ENCODE data around the gene SEMA6A. TPM values are rescaled to one million over a fixed set of nuclear protein-coding genes. Genes with fewer than 3 reads are reported as not detected.

Gene SEMA6A
- total RNA-seq, 1 donor from 2014 or later = 17.8 TPM

DNA sequence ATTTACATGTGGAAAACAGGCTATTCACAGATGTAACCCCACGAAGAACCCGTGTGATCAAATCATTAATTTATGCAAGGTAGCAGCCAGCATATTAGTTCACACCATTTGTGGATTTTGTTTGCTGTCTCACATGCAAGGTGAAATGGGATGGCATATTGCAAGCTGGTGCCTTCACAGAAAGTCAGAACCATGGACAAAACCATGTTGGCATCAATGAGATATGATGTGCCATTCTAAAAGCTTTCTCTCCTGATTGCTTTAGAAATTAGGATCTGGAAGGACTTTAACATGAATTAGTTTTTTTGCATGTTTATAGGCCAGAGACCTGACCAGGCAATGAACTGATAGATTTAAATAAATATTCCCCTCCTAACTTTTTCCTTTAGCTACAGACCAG, 129.3 kb downstream of the SEMA6A start:
- no peak overlapping the region for H3K4me3 ChIP-seq
- H3K36me3 ChIP-seq = peaks cover 0 to 5% of the 10 kb centered on the region in 2 donors
- H3K27me3 ChIP-seq = no peaks in the 10 kb centered on the region
- H3K27ac ChIP-seq = no peak overlapping the region
- intact Hi-C loops (cut with DNase I) = no loop called here
- DNase-seq (ENCODE audit: low spot score in 2 of 2) = no peak
- H3K4me1 ChIP-seq = no peaks in the 10 kb centered on the region
- no peaks in the 10 kb centered on the region for H3K9me3 ChIP-seq
- TF ChIP-seq, protein P1, sequence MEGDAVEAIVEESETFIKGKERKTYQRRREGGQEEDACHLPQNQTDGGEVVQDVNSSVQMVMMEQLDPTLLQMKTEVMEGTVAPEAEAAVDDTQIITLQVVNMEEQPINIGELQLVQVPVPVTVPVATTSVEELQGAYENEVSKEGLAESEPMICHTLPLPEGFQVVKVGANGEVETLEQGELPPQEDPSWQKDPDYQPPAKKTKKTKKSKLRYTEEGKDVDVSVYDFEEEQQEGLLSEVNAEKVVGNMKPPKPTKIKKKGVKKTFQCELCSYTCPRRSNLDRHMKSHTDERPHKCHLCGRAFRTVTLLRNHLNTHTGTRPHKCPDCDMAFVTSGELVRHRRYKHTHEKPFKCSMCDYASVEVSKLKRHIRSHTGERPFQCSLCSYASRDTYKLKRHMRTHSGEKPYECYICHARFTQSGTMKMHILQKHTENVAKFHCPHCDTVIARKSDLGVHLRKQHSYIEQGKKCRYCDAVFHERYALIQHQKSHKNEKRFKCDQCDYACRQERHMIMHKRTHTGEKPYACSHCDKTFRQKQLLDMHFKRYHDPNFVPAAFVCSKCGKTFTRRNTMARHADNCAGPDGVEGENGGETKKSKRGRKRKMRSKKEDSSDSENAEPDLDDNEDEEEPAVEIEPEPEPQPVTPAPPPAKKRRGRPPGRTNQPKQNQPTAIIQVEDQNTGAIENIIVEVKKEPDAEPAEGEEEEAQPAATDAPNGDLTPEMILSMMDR (IDR thresholded peaks at IDR 0.05) = no peak

DNA sequence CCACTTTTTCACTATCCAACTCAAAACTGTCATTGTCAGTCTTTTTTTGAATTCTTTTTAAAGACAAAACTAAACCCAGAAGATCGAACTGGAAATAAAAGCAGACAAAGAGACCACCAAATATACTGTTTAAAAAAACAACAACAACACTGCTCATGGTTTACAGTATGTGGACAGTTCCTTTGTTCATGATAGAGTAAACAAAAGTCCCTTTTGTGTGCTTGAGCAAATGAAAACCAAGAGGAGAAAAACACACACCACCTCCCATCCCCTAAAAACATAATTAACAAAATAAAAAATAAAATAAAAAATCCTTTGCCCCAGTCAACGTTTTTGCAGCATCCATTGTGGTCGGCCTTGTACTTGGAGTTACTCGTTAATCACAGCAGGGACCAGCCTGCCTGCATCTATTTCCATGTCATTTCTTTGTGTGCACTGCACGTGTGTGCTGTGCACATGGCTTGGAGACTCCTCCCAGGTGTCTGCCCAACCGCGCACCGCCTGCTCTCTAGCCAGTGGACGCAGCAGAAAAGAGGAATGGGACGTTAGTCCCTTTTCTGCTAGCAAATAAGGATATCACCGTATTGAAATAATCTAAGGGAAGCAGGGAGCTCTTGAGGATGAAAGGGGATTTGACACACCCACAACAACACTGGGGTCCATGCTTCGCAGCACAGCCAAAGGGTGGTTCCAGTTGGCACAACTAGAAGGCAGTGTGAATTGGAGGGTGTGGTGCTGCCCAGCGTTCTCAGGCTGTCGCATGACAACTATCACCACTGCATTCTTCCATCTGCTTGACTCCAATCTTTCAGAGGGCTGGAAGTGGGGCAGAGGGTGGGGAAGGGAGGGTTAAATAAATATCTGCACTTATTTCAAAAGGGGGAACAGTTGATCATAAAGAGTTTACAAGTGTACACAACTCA, 130.0 kb downstream of the SEMA6A start:
- Histone ChIP-seq H3K9me3 (no peaks in the 10 kb centered on the region), H3K4me3 (no peak overlapping the region), H3K27me3 (no peaks in the 10 kb centered on the region), H3K36me3 (peaks cover 0 to 5% of the 10 kb centered on the region in 2 donors), H3K4me1 (no peaks in the 10 kb centered on the region), H3K27ac (no peak overlapping the region)
- intact Hi-C loops (cut with DNase I) = no loop called here
- TF ChIP-seq, protein P1 (IDR thresholded peaks at IDR 0.05) = no peak
- no peak for DNase-seq (ENCODE audit: low spot score in 2 of 2)

DNA sequence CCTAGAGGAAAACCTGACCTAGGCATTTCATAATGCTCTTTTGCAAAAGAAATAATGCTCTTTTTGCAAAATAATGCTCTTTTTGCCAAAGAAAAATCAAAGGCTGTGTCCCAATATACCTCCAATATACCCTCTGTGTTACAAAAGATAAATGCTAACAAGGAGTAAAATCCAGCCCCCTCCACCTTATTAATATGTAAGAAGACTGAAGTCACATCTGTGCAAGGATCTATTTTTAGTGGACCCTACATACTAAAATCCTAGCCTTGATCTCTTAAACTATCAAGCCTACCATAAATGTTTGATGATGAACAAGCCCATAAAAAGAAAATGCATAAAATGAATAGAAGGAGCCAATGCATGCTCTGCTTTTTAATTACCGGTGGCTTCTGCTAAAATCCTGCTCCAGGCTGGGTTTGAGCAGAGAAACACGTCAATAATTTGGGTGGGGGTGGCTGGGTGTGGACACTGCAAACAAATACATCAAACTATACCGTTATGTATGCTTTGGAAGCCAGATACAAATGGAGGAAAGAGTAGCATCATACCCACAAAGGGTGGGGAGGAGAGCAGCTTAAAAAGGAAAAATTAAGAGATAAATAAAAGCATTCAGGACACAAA, 131.6 kb downstream of the SEMA6A start:
- no peaks in the 10 kb centered on the region for H3K9me3 ChIP-seq
- H3K27ac ChIP-seq = no peak overlapping the region
- no peak for DNase-seq (ENCODE audit: low spot score in 2 of 2)
- TF ChIP-seq, protein P1 (IDR thresholded peaks at IDR 0.05) = no peak
- H3K36me3 ChIP-seq = peaks cover 0 to 5% of the 10 kb centered on the region in 2 donors
- no peaks in the 10 kb centered on the region for H3K27me3 ChIP-seq
- H3K4me1 ChIP-seq = no peaks in the 10 kb centered on the region
- intact Hi-C loops (cut with DNase I) = no loop called here
- no peak overlapping the region for H3K4me3 ChIP-seq

DNA sequence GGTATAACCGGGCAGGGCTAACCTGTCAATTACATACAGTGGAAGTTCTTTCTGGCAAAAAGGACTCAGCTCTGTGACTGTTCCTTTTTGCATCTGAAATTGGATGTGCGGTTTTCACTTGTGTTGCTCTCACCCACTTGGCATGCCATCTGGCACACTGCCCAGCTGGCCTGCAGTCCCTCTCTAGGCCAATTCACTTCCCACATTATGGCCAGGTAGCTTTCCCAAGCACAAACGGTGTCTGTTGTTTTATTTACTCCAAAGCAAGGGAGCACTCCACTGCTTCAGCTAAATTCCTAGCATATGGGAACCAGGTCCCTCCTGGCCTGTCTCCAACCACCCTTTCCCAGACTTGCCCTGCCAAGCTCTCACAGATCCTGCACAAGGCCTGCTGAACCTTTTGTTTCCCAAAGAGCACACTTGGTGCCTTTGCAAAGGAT, 132.5 kb downstream of the SEMA6A start:
- H3K27me3 ChIP-seq = no peaks in the 10 kb centered on the region
- H3K27ac ChIP-seq = no peak overlapping the region
- no peak for DNase-seq (ENCODE audit: low spot score in 2 of 2)
- no peak overlapping the region for H3K4me3 ChIP-seq
- intact Hi-C loops (cut with DNase I) = no loop called here
- TF ChIP-seq, protein P1 (IDR thresholded peaks at IDR 0.05) = no peak
- no peaks in the 10 kb centered on the region for H3K4me1 ChIP-seq
- H3K9me3 ChIP-seq = no peaks in the 10 kb centered on the region
- peaks cover 0 to 3% of the 10 kb centered on the region in 2 donors for H3K36me3 ChIP-seq

DNA sequence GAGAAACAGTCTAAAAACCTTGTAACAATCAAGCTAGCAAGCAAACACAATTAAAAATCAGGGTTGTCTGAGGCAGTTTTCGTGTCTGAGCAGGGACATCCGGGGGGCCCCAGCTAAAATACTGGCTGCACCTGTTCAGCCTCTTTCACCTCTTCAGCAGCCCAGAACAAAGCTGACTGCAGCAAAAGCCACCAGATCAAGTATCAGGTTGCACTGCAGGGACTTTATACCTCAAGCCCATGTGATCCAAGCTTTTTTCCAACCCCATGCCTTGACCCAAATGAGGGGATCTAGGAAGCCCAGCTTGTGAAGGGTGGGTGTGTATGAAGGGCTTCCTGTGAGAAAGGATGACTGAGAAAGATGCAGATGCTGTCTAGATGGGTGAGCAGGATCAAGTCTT, 133.4 kb downstream of the SEMA6A start:
- Histone ChIP-seq H3K4me1 (no peaks in the 10 kb centered on the region), H3K36me3 (no peaks in the 10 kb centered on the region), H3K9me3 (no peaks in the 10 kb centered on the region), H3K27me3 (no peaks in the 10 kb centered on the region), H3K27ac (no peak overlapping the region), H3K4me3 (no peak overlapping the region)
- DNase-seq (ENCODE audit: low spot score in 2 of 2) = no peak
- TF ChIP-seq, protein P1 (IDR thresholded peaks at IDR 0.05) = no peak
- intact Hi-C loops (cut with DNase I) = no loop called here

Data from ascending aorta (tissue), 2 donors.